CMK (cell line): Measurements from ENCODE around the gene CYP2C18.
"Not testable (repeated sequence)": the region's sequence is repeated elsewhere in the genome, so short reads cannot be mapped to it uniquely, and the experiment has no call there.

ENCODE experiments used
- DNase-seq: peaks from one replicate; pipeline ENCODE4 v3.0.0-alpha.2; 2010; ENCODE audit warnings: low read depth

CYP2C18 gene

DNA sequence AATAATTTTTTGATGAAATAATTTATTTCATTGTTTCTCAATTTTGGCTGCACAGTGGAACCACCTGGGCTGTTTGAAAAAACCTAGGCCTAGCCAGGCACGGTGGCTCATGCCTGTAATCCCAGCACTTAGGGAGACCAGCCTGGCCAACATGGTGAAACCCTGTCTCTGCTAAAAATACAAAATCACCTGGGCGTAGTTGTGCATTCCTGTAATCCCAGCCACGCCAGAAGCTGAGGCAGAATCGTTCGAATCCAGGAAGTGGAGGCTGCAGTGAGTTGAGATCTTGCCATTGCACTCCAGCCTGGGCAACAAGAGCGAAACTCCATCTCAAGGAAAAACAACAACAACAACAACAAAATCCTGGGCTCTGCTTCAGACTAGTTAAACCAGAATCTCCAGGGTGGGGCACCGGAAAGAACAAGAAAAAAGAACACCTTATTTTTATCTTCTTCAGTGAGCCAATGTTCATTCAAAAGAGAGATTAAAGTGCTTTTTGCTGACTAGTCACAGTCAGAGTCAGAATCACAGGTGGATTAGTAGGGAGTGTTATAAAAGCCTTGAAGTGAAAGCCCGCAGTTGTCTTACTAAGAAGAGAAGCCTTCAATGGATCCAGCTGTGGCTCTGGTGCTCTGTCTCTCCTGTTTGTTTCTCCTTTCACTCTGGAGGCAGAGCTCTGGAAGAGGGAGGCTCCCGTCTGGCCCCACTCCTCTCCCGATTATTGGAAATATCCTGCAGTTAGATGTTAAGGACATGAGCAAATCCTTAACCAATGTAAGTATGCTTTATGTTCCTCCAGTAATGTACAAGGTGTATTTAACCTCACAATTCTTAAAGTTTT lies at the start of gene CYP2C18:
Gene CYP2C18 (plus strand): TSS at position 516 of the 841 bp plus-strand sequence. CDS start 91 bp downstream, at position 607.
- DNase-seq: no peak

- DNase-seq: not testable (repeated sequence)
These were observed 45.4 kb upstream of the CYP2C18 start for GRCh38 chr10:94638097-94638496.

- DNase-seq: no peak
These were observed 43.6 kb upstream of the CYP2C18 start for GRCh38 chr10:94639902-94640301.

- no peak for DNase-seq
These were observed 43.0 kb upstream of the CYP2C18 start for GRCh38 chr10:94640562-94640961.

- DNase-seq: no peak
These were observed 42.0 kb upstream of the CYP2C18 start for GRCh38 chr10:94641480-94641879.

- no peak for DNase-seq
These were observed 39.2 kb upstream of the CYP2C18 start for GRCh38 chr10:94644352-94644751.

DNA sequence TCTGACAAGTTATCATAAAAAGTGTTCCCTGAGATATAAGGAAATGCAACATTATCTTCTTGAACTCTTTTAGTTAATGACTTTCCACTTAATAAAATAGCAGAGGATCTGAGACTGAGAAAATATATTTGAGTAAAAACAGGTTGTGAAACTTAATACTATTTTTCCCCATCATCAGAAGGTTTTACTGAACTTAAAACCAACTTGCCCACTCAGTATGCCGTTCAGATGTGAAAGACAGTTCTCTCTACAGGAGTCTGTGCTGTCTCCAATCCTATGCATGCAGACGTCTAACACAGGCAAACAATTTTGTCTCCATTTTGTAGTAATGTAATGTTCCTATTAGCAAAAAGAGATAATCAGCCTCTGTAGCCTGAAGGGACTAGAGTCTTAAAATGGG lies 38.2 kb upstream of the CYP2C18 start:
- no peak for DNase-seq

- not testable (repeated sequence) for DNase-seq
These were observed 28.3 kb upstream of the CYP2C18 start for GRCh38 chr10:94655201-94655600.

DNA sequence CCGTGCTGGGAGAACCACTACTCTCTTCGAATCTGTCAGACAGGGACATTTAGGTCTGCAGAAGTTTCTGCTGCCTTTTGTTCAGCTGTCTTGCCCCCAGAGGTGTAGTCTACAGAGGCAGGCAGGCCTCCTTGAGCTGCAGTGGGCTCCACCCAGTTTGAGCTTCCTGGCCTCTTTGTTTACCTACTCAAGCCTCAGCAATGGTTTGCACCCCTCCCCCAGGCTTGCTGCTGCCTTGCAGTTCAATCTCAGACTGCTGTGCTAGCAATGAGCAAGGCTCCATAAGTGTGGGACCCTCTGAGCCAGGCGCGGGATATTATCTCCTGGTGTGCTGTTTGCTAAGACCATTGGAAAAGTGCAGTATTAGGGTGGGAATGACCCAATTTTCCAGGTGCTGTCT lies 20.5 kb upstream of the CYP2C18 start:
- DNase-seq: not testable (repeated sequence)

DNA sequence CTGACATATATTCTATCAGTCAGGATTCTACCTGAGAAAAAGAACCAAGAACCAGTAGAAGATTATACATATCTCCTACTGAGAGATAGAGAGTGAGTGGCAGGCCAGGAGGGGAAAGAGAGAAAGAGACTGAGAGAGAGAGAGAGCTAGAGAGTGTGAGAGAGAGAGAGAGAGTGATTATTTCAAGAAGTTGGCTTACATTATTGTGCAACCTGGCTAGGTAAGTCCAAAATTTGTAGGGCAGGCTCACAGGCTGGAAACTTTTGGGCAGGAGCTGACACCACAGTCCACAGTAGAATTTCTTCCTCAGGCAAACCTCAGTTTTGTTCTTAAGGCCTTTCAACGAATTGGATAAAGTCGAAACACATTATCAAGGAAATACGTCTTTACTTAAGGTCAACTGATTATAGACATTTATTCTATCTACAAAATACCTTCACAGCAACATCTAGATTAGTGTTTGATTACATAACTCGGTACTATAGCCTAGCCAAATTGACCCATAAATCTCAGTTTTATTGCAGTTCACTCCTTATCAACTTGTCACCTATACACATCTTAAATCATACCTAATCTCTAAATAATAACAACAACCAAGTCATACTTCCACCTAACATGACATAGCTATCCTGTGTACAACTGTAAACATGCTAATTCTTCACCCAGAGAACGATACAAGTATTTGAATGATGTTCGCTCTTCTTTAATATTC lies 17.0 kb upstream of the CYP2C18 start:
- no peak for DNase-seq

GRCh38 chr10:94673614-94674321 lies 9.8 kb upstream of the CYP2C18 start:
- DNase-seq: no peak

DNA sequence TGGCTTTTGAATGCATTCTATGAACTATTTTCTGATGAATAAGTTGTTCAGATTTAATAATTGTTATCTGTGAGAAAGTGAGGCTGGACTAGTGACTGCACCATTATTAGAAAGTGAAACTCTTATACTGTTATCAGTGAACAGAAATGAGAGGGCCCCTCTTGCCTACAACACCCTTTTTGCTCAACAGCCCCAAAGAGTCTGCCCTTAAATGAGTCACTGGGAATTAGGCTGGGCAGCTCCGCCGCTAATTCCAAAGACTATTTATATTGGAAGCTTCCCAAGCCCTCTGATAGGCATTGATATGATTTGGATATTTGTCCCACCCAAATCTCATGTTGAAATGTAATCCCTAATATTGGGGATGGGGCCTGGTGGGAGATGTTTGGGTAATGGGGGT lies 7.0 kb upstream of the CYP2C18 start:
- DNase-seq: no peak

GRCh38 chr10:94677691-94678090 lies 5.8 kb upstream of the CYP2C18 start:
- DNase-seq: no peak

GRCh38 chr10:94678475-94678874 lies 5.1 kb upstream of the CYP2C18 start:
- DNase-seq: no peak

DNA sequence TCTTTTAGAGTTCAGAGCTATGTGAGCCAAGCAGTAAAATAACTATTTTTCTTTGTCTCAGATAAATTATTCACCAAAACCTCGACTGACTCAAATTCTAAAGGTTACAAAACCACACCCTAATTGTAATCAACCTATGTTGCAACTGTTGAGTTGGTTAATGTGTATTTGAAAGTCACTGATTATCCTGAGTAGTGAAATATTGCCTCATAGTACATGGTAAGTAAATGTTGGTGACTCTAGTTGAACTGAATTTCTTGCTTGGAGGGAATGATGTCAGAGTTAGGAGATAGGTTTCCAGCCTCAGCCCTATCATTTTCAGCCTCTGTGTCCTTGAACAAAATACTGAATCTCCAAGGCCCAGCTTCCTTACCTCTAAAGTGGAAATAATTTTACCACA lies 3.0 kb upstream of the CYP2C18 start:
- no peak for DNase-seq

GRCh38 chr10:94682636-94683035 lies 893 bp upstream of the CYP2C18 start:
- not testable (repeated sequence) for DNase-seq

- DNase-seq: no peak
These were observed 4.2 kb downstream of the CYP2C18 start for GRCh38 chr10:94687625-94688248.

DNA sequence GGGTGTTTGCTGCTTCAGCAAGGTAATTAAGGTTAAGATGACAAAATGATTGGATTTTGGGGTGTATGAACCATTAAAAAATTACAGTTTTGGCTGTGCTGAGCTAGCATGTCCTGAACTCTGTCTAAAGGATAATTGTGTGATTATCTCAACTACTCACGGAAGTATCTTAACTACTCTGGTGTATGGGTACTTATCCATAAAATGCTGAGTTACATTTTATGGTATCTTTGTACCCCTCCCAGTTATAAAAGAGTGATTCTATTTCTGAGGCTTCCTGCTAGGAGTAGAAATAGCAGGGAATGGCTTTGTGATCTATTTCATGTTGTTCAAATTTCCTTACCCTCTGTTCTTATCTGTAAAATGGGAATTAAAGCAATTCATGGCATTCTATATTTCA lies 22.6 kb downstream of the CYP2C18 start:
- no peak for DNase-seq

DNA sequence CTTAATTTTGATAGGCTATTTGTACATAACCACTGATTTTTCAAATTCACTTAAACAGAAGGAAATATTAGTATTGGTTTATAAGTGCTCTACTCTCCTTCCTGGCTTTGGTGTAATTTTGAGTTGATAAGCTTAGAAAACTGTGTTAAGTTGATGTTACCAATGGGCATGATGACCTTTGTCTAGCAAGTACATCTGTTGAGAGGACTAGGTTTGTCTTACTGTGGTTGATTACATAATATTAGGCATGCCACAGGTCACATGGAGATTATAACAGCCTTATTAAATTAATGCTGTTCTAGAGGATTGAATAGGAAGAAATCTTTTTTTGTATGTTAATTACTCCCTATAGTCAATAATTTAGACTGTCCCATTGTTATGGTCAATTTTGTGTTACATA lies 27.0 kb downstream of the CYP2C18 start:
- no peak for DNase-seq

DNA sequence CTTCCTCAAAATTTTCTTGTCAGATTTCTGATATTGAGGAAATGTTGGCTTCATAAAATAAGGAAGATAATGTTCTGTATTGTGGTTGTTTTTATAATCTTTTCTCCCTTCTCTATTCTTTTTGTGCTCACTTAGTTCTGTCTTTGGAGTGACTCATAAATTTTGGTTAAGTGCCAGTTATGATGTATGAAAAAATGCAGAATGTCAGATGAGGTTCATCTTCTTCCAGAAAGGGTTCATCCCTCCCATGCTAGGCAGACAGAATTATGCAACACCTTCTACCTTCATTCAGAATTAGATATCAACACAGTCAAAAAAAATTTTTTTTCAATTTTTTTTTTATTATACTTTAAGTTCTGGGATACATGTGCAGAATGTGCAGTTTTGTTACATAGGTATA lies 42.3 kb downstream of the CYP2C18 start:
- DNase-seq: no peak

DNA sequence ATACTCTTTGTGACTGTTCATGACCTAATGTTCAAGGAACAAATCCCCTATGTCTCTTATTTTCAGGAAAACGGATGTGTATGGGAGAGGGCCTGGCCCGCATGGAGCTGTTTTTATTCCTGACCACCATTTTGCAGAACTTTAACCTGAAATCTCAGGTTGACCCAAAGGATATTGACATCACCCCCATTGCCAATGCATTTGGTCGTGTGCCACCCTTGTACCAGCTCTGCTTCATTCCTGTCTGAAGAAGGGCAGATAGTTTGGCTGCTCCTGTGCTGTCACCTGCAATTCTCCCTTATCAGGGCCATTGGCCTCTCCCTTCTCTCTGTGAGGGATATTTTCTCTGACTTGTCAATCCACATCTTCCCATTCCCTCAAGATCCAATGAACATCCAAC lies 51.7 kb downstream of the CYP2C18 start:
- DNase-seq: no peak

GRCh38 chr10:94738588-94738987 lies 55.1 kb downstream of the CYP2C18 start:
- DNase-seq: no peak
